GM21381 (cell line): ENCODE data around the gene GALNT10.
"Not testable (repeated sequence)": the region's sequence is repeated elsewhere in the genome, so short reads cannot be mapped to it uniquely, and the experiment has no call there.

Source experiments
- ATAC-seq: cut with Tn5 transposase; IDR thresholded peaks from one replicate; pipeline ENCODE4 v1.9.1; 2021; ENCODE audit warnings: mild to moderate bottlenecking, moderate library complexity; ENCODE audit not compliant: unreplicated experiment

The GALNT10 gene

GRCh38 chr5:154346427-154346826 lies 155.9 kb downstream of the GALNT10 start:
- ATAC-seq = no peak

- ATAC-seq = no peak
Measured at GRCh38 chr5:154349626-154350264, 159.2 kb downstream of the GALNT10 start.

- ATAC-seq = peak; percentile 16
Measured at GRCh38 chr5:154351141-154351540, 160.6 kb downstream of the GALNT10 start.

GRCh38 chr5:154351566-154351965 lies 161.0 kb downstream of the GALNT10 start:
- ATAC-seq = peak; percentile 60

GRCh38 chr5:154352960-154353548 lies 162.5 kb downstream of the GALNT10 start:
- ATAC-seq = no peak

GRCh38 chr5:154355129-154355611 lies 164.6 kb downstream of the GALNT10 start:
- no peak for ATAC-seq

GRCh38 chr5:154356020-154356655 lies 165.6 kb downstream of the GALNT10 start:
- no peak for ATAC-seq

- ATAC-seq = no peak
Measured at GRCh38 chr5:154356958-154357357, 166.4 kb downstream of the GALNT10 start.

- no peak for ATAC-seq
Measured at GRCh38 chr5:154358516-154359220, 168.1 kb downstream of the GALNT10 start.

GRCh38 chr5:154359221-154359573 lies 168.7 kb downstream of the GALNT10 start:
- ATAC-seq = no peak

- not testable (repeated sequence) for ATAC-seq
Measured at GRCh38 chr5:154360241-154360640, 169.7 kb downstream of the GALNT10 start.

GRCh38 chr5:154363411-154363810 lies 172.9 kb downstream of the GALNT10 start:
- no peak for ATAC-seq

- ATAC-seq = no peak
Measured at GRCh38 chr5:154364771-154365170, 174.2 kb downstream of the GALNT10 start.

- ATAC-seq = no peak
Measured at GRCh38 chr5:154365823-154366222, 175.3 kb downstream of the GALNT10 start.

- no peak for ATAC-seq
Measured at GRCh38 chr5:154366353-154366752, 175.8 kb downstream of the GALNT10 start.

- peak; percentile 70 for ATAC-seq
Measured at GRCh38 chr5:154367101-154367500, 176.6 kb downstream of the GALNT10 start.

- ATAC-seq = no peak
Measured at GRCh38 chr5:154368041-154368800, 177.7 kb downstream of the GALNT10 start.

- no peak for ATAC-seq
Measured at GRCh38 chr5:154369682-154370081, 179.1 kb downstream of the GALNT10 start.

GRCh38 chr5:154370119-154370518 lies 179.6 kb downstream of the GALNT10 start:
- ATAC-seq = no peak

GRCh38 chr5:154370813-154371212 lies 180.3 kb downstream of the GALNT10 start:
- ATAC-seq = no peak

- no peak for ATAC-seq
Measured at GRCh38 chr5:154371687-154372086, 181.2 kb downstream of the GALNT10 start.
